ENCODE measurements around the gene APAF1.
"Not testable (repeated sequence)": the region's sequence is repeated elsewhere in the genome, so short reads cannot be mapped to it uniquely, and the experiment has no call there.

APAF1 gene, protein sequence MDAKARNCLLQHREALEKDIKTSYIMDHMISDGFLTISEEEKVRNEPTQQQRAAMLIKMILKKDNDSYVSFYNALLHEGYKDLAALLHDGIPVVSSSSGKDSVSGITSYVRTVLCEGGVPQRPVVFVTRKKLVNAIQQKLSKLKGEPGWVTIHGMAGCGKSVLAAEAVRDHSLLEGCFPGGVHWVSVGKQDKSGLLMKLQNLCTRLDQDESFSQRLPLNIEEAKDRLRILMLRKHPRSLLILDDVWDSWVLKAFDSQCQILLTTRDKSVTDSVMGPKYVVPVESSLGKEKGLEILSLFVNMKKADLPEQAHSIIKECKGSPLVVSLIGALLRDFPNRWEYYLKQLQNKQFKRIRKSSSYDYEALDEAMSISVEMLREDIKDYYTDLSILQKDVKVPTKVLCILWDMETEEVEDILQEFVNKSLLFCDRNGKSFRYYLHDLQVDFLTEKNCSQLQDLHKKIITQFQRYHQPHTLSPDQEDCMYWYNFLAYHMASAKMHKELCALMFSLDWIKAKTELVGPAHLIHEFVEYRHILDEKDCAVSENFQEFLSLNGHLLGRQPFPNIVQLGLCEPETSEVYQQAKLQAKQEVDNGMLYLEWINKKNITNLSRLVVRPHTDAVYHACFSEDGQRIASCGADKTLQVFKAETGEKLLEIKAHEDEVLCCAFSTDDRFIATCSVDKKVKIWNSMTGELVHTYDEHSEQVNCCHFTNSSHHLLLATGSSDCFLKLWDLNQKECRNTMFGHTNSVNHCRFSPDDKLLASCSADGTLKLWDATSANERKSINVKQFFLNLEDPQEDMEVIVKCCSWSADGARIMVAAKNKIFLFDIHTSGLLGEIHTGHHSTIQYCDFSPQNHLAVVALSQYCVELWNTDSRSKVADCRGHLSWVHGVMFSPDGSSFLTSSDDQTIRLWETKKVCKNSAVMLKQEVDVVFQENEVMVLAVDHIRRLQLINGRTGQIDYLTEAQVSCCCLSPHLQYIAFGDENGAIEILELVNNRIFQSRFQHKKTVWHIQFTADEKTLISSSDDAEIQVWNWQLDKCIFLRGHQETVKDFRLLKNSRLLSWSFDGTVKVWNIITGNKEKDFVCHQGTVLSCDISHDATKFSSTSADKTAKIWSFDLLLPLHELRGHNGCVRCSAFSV (N-terminal part only)

DNA sequence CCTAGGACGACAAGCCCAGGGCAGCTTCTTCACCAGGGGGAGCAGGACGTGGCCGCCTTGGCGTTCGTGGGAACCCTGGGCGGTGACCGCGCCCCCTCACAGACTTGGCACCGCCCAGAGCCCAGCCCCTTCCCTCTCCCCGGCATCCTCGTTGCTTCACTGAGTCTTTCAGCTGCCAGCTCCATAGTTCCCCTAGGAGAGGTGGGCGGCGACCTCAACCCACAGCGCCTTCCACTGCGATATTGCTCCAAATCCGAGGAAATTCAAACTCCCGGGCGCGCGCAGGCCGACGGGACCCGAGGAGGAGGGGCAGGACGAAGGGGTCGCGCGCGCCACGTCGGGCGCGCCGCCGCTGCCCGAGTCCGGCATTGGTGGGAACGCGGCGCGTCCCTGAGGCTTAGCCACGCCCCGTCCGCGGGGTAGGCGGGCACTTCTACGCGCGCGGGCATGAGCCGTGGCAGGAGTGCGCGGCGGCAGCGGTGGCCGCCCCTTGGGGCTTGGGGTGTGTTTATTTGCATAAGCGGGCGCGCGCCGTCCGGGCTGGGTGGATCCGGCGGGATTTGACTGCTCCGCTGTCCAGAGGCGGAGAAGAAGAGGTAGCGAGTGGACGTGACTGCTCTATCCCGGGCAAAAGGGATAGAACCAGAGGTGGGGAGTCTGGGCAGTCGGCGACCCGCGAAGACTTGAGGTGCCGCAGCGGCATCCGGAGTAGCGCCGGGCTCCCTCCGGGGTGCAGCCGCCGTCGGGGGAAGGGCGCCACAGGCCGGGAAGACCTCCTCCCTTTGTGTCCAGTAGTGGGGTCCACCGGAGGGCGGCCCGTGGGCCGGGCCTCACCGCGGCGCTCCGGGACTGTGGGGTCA, at the start of gene APAF1, which contains the start of gene IKBIP:
TSS of gene APAF1 (plus strand) at position 579 of the 860 bp plus-strand sequence. CDS start 3,070 bp downstream, outside the sequence.
TSS of gene IKBIP (minus strand) at position 77 of the 860 bp plus-strand sequence. CDS start 87 bp downstream, outside the sequence.
- DNase-seq (ENCODE audit: low read depth in 2 of 2) = peak; percentile 95 to 97

DNA sequence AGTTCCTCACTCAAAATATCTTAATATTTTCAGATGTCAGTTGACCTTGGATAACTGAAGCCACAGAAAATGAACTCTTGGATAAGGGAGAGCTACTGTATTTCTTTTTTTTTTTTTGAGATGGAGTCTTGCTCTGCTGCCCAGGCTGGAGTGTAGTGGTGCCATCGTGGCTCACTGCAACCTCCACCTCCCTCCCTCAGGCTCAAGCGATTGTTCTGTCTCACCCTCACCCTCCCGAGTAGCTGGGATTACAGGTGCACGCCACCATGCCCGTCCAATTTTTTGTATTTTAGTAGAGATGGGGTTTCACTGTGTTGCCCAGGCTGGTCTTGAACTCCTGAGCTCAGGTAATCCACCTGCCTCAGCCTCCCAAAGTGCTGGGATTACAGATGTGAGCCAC, 47.8 kb upstream of the APAF1 start:
- not testable (repeated sequence) for DNase-seq (ENCODE audit: low read depth in 2 of 2)

DNA sequence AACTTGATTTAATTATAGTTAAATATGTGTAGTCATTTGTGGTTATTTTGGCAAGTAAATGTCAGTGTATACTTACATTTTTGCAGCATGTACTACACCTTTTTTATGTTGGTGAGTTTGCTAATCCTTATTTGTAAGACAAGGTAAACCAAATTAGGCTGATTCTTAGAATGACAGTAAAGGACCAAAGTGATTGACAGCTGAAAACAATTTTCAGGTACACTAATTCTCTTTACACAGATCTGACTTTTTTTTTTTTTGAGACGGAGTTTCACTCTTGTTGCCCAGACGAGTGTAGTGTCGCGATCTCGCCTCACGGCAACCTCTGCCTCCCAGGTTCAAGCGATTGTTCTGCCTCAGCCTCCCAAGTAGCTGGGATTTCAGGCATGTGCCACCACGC, 43.2 kb upstream of the APAF1 start:
- no peak for DNase-seq (ENCODE audit: low read depth in 2 of 2)

DNA sequence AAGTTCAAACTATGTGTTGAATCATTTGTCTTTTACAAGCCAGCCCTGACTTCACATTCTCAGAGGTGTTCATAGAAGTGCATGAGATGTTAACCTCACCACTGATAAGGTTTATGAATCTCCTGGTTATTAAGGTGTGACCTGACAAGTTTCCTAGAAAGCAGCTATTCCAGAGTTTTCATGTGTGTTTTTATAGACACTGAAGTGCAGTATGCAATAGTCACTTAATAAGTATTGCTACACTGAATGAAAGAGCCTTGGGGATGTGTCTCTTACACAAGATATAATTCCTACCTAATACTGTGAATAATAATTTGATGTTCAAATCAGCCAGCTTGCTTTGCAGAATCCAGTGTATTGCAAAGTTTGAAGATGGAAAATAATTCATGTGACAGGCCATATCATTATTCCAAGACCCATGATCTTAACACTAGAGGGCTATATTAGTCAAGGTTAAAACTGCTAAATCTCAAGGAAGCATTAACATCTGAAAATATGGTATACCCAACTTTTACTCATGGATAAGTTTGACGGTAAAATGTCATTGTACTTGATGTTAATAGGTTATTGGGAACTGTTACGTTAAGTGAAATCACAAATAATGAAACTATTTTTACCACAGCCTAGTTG, 38.6 kb upstream of the APAF1 start:
- no peak for DNase-seq (ENCODE audit: low read depth in 2 of 2)

GRCh38 chr12:98610596-98610995, 34.5 kb upstream of the APAF1 start:
- no peak for DNase-seq (ENCODE audit: low read depth in 2 of 2)

DNA sequence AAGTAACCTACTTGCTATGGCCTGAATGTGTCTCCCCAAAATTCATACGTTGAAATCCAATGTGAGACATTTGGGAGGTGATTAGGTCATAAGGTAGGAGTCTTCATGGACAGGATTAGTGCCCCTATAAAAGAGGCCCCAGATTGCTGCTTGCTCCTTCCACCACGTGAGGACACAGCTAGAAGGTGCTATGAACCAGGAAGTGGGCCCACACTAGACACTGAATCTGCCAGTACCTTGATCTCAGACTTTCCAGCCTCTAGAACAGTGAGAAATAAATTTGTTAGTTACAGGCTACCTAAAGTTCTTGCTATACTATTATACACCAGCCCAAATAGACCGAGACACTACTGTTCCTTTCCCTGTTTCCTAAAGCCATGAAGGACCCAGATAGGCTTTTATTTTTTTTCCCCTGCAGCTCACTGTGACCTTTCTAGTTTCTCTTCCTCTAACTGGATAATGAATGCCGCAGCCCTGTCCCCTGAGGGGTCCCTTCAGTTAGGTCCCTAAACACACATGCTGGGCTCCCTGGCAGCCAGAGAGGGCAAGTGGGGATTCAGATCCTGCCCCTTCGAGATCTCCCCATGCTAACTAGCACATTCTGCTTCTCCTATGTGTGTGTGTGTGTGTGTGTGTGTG, 32.3 kb upstream of the APAF1 start:
- DNase-seq (ENCODE audit: low read depth in 2 of 2) = no peak

DNA sequence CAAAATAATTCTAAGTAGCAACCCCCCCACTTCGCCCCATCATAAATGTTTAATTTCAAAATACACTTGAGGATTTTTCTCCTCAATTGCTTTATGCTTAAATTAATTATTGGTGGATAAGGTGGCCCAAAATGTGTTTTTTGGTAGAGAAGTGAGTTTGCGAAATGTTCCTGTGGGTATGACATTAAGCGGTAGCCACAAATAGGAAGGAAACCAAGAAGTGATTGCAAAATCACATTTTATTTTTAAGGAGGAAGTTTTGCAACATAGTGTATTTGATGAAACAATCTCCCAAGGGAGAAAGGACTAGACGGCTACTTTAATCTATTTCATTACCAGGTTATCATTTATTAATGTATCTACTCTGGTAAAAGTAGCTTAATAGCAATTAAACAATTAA, 26.1 kb upstream of the APAF1 start:
- DNase-seq (ENCODE audit: low read depth in 2 of 2) = no peak

DNA sequence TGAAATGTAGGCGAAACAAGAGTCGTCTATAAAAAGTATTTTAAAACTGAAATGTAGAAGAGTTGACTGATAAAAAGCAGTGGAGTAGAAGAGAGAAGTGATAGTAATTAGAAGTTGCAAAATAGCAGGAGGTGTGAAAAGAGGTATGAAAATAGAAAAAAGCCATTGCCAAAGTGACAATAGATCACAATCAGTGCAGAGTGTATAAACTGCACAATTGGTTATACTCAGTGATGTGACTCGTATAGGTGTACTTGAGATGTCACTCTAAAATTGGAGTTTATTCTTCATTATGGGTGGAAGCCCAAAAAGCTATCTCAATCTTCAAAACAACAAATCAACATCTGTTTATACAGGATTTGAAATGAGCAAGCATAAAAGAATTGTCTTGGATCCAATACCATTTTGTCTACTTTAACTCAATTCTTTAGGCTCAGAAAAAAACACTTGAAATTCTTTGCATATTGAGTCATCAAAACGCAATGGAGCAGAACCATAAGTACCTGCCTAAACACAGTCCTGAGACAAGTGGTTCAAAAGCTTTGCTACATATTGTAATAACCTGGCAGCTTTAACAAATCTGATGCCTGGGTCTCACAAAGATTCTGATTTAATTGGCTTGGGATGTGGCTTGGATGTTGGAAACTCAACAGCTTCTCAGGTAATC, 9.3 kb upstream of the APAF1 start:
- DNase-seq (ENCODE audit: low read depth in 2 of 2) = no peak

DNA sequence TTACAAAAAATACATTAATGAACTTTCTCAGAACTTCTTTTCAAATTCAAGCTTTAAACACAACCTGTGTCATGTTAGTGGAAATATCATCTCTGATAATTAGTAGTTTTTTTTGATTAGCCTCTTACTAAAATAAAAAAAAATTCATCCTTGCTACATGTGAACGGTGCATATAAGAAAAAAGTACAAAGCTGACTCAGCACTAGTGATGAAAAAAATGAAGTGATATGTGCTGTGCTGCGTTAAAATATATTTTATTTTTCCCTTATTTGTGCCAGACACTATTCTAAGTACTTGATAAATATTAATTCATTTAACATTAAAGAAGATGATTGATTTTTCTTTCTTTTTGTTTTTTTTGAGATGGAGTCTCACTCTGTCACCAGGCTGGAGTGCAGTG, 8.0 kb upstream of the APAF1 start:
- no peak for DNase-seq (ENCODE audit: low read depth in 2 of 2)

- no peak for DNase-seq (ENCODE audit: low read depth in 2 of 2)
These were observed 7.1 kb upstream of the APAF1 start for GRCh38 chr12:98638009-98638408.

GRCh38 chr12:98639491-98639890, 5.6 kb upstream of the APAF1 start:
- DNase-seq (ENCODE audit: low read depth in 2 of 2) = no peak

DNA sequence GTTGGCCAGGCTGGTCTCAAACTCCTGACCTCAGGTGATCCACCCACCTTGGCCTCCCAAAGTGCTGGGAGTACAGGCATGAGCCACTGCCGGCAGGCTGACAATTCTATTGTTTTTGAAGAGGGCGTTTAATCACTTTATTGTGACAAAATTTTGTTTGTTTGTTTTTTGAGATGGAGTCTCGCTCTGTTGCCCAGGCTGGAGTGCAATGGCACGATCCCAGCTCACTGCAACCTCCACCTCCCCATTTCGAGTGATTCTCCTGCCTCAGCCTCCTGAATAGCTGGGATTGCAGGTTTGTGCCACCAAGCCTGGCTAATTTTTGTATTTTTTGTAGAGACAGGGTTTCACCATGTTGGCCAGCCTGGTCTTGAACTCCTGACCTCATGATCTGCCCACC, 2.3 kb upstream of the APAF1 start:
- not testable (repeated sequence) for DNase-seq (ENCODE audit: low read depth in 2 of 2)

- no peak for DNase-seq (ENCODE audit: low read depth in 2 of 2)
These were observed 718 bp upstream of the APAF1 start for GRCh38 chr12:98644433-98644711.

DNA sequence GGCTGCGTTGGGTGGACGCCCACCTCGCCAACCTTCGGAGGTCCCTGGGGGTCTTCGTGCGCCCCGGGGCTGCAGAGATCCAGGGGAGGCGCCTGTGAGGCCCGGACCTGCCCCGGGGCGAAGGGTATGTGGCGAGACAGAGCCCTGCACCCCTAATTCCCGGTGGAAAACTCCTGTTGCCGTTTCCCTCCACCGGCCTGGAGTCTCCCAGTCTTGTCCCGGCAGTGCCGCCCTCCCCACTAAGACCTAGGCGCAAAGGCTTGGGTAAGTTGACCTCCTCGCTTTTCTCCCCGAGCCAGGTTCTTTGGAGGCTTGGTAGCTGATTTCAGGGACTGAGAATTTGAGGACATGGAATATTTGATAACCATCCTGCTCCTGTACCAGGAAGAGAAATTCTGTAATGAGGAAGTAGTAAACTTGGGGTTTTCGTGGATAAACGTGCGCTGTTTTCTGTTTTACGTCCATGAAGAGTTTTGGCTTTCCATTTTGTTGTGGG, 530 bp downstream of the APAF1 start:
- DNase-seq (ENCODE audit: low read depth in 2 of 2) = no peak

- DNase-seq (ENCODE audit: low read depth in 2 of 2) = no peak
These were observed 1.4 kb downstream of the APAF1 start for GRCh38 chr12:98646294-98647090.

GRCh38 chr12:98651328-98651727, 6.2 kb downstream of the APAF1 start:
- no peak for DNase-seq (ENCODE audit: low read depth in 2 of 2)

DNA sequence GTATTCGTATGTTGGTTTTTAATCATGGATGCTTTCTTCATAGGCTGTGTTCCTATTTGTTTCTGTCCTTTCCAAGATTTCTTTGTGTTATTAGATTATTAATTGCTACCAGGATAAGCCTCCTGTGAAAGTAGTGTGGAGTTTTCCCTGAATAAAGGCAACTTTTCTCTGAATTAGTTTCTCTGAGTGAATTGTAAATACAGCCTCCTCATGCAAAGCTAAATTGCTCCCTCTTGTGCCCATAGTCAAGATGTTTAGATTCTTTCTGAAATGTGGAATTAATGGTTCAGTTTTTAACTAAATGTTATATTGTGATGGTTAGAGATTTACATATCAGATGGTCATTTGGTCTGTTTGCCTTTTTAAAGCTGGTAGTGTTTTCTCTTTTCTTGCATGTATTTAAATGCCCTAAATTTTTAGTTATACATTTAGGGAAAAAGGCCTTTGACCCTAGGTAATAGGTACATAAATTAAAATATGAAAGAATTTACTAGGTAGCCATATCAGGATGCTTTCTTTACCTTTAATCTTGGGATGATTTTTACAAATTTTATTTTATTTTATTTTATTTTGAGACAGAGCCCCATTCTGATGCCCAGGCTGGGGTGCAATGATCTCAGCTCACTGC, 8.9 kb downstream of the APAF1 start:
- DNase-seq (ENCODE audit: low read depth in 2 of 2) = no peak
